SIG-M5 (cell line): Measurements from ENCODE around the gene CD248.
"Not testable (repeated sequence)": the region's sequence is repeated elsewhere in the genome, so short reads cannot be mapped to it uniquely, and the experiment has no call there.

ENCODE experiments used
- DNase-seq: peaks from one replicate; lab custom pipeline; 2025; lab: John Stamatoyannopoulos, UW

Gene CD248

DNA sequence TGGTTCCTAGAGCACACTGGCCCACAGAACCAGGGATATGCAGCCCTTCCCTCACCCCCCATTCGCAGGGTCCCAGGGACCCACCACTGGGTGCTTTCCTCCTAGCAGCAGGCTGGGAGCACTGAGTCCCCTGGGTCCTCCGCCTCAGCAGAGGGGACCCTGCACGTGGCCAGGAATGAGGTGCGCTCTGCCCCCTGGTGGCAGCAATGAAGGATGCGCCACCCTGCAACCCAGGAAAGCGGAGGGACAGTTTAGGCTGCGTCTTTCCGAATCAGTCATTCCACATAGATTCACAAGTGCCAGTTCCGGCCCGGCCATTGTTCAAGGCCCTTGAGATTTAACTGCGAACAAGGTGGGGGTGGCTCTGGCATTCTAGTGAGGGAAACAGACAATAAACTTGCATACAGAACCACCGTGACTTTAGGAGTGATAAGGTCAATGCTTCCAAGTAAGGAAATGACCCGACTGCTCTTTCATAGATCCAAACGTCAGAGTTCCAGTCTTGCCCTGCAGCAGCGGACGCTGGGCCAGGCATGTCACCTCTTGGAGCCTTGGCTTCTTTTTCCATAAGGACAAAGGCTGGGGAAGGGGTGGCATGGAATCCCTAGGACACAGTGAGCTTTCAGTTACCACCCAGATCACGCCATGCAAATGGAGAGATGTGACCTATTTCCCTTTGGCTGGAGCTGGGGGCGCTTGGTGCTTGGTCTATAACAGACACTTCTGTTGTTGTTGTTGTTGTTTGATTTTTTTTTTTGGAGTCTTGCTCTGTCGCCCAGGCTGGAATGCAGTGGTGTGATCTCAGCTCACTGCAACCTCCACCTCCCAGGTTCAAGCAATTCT, 11.7 kb upstream of the CD248 start:
- no peak for DNase-seq

- DNase-seq = no peak
Measured at GRCh38 chr11:66328031-66328301, 11.1 kb upstream of the CD248 start.

- no peak for DNase-seq
Measured at GRCh38 chr11:66327171-66328030, 10.6 kb upstream of the CD248 start.

DNA sequence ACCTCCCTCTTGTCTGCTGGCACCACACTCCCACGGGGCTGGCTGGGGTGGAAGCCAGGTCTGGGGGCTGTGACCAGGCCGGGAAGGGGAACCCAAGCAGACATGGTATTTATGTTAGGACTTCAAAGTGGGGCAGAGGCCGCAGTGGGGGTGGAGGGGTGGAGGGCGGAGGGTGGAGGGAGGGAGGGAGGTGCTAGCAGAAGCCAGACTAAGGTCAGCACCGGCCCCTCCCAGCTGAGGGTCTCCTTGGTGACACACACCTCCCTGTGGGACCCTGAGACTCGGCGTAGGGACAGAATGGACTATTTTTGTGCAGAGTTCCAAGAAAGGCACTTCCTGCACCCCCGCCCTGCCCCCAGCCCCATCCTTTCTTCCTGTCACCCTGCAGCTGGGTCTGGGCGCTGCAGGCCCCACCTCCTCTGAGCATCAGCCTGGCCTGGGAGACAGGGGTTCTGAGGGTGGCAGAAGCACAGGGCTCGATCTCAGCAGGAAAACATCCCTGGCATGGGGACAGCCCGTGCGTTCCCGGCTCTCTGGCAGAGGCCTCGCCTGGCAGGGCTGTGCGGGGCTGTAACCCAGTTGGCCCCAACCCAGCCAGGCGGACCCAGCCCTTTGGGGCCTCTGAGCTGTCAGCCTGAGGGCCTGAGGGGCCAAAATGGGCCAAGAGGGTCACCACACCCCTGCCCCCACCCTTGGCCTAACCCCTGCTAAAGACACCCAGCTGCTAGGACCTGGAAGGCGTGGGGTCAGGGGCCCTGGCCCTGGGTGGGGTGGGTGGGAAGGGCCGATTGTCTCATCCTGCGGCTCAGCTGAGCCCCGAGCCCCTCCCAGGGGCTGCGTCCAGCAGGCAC, 9.6 kb upstream of the CD248 start:
- no peak for DNase-seq

DNA sequence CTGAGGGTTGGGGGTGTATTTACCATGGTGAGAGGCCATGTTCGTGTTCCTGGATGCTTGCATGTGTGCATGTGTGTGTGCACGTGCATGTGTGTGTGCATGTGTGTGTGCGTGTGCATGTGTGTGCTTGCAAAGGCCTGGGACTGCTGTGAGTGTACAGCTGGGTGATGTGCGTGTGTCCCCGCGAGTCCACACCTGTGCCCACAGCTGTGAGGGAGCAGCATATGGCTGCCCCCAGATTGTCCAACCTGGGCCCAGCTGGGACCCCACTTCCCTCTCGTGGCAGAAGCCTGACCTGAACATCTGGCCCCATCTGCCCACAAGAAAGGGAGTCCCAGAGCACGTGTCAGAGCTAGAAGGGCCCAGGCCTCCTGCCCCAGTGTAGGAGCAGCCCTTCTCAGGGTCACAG, 8.4 kb upstream of the CD248 start:
- DNase-seq = no peak

- DNase-seq = no peak
Measured at GRCh38 chr11:66324664-66325063, 7.8 kb upstream of the CD248 start.

DNA sequence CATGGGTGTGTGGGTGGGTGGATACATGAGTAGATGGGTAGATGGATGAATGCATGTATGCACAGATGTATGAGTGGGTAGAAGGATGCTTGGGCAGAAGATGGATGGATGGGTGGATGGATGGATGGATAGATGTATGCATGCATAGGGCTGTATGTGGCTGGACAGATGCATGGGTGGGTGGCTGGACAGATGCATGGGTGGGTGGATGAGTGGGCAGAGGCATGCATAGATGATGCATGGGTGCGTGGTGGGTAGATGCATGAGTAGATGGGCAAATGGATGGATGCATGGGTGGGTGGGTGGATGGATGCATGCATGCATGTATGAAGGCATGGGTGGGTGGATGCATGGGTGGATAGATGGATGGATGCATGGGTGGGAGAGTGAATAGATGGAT, 6.8 kb upstream of the CD248 start:
- no peak for DNase-seq

DNA sequence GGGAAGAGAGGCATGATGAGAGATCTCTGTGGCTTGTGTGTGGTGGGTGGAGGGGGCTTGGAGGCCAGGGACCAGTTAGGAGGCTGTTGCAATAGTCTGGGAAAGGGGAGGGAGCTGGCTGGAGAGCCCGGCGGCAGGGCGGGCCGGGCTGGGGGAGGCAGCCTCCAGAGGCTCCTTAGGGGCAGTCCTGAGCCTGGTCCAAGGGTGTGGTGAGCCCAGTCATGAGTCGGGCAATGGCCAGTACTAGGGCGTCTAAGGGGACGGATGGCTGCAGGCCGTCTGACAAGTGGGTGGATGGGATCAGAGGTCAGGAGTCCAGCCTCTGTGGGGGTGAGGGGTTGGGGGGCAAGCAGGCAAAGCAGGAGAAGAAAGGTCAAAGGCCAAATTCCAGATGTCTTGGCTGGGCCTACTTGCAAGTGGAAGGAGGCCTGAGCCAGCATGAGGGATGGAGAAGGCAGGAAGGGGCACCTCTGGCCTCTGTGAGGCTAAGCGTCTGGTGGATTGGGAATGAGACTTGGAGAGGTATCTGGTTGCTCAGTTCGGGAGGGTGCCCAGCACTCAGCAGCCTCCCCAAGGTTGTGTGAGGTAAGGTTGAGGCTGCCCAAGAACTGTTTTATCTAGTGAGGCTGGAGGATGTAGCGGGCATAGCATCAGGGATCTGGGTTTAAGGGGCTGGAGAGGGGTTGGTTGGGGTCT, 6.0 kb upstream of the CD248 start:
- no peak for DNase-seq

DNA sequence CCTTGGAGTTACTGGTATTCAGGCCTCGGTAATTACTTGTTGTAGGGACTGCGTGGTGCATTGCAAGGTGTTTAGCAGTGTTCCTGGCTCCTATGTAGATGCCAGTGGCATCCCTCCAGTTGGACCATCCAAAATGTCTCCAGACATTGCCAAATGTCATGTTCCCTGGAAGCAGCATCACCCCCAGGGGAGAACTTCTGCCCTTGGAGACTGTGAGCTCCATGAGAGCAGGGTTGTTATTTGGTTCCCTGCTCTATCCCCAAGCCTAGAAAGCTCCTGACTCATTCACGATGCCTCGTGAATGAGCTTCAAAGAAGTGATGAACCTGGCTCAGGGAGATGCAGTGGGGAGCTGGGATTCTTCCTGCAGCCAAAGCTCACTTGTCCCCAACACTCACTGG, 4.8 kb upstream of the CD248 start:
- no peak for DNase-seq

GRCh38 chr11:66320748-66321147, 3.9 kb upstream of the CD248 start:
- DNase-seq = not testable (repeated sequence)

GRCh38 chr11:66320289-66320688, 3.4 kb upstream of the CD248 start:
- DNase-seq = not testable (repeated sequence)

DNA sequence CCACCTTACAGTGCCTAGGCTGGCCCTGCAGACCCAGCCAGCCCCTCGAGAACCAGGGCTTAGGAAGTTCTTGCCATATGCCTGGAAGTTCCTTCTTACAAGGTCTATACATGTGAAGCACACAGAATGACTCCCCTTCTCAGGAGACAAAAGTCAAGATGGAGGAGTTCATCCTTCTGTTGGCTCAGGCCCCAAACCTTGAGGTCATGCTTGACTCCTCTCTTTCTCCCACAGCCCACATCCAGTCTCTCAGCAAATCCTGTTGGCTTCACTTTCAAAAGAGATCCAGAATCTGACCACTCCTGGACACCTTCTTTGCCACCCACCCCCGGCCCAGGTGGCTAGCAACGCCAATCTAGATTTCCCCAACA, 1.7 kb upstream of the CD248 start:
- DNase-seq = no peak

GRCh38 chr11:66317723-66318599, 1.1 kb upstream of the CD248 start:
- peak; percentile 86 for DNase-seq

DNA sequence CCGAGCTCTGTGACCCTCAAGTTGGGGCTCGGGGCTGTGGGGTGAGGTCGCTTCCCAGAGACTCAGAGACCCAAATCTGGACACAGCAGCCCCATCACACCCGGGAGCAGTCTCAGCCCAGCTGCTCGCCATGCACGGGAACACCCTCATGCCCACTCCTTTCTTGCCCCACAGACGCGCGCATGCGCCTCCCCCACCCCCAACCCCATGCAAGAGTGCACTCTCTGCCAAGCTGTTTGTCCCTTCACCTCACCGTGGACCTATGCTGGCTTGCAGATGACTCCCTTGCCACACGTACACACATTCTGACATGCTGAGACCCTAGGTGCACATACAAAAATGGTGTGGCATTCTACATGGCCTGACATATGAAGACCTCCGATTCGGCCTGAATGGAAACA, 478 bp upstream of the CD248 start:
- no peak for DNase-seq

DNA sequence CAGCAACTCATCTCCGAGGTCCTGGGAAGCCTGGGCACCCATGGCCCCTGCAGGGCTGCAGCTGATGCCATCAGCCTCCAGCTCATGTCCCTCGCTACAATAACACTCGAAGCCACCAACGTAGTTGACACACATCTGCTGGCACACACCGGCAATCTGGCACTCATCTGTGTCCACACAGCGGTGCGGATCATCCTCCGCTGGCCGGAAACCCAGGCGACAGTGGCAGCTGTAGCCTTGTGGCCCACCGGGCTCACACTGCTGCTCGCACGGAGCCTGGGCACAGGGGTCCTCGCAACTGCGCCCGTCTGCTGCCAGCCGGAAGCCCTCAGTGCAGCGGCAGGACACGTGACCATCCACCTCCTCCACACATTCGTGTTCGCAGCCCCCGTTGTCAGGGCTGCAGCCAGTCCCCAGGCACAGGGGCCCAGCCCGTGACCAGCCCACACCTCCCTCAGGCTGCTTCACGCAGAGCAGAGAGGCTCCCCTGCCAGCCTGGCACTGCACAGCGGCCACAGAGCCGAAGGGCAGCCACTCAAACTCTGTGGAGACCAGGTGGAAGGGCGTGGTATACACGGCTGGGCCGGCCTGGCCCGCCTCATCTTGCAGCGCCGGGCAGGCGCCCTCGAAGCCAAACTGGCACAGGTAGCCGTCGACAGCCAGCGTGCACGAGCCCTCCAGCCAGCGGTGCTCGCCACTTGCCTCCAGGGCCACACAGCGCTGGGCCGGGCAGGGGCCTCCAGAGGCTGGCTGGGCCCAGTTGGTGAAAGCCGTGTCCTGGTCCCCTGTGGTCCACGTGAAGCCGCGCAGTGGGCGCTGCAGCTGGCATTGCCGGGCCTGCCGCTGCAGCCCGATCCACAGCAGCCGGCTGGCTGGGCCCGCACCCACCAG, 678 bp downstream of the CD248 start:
- DNase-seq = no peak

DNA sequence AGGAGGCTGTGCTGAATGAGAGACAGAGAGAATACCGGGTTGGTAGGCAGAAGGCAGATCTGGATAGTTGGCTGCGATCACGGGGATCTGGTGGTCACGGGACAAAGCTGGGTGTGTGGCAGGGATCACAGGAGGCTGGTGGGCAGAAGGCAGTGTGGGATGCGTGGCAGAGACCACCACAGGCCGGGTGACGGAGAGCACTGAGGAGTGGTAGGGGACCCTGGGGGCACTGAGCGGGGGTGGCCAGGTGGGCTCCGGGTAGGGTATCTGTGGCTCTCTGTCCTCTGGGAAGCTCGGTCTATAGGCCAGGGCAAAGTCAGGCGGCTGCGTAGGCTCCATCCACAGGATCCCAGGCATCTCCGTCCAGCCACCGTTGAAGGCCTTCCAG, 1.4 kb downstream of the CD248 start:
- no peak for DNase-seq

DNA sequence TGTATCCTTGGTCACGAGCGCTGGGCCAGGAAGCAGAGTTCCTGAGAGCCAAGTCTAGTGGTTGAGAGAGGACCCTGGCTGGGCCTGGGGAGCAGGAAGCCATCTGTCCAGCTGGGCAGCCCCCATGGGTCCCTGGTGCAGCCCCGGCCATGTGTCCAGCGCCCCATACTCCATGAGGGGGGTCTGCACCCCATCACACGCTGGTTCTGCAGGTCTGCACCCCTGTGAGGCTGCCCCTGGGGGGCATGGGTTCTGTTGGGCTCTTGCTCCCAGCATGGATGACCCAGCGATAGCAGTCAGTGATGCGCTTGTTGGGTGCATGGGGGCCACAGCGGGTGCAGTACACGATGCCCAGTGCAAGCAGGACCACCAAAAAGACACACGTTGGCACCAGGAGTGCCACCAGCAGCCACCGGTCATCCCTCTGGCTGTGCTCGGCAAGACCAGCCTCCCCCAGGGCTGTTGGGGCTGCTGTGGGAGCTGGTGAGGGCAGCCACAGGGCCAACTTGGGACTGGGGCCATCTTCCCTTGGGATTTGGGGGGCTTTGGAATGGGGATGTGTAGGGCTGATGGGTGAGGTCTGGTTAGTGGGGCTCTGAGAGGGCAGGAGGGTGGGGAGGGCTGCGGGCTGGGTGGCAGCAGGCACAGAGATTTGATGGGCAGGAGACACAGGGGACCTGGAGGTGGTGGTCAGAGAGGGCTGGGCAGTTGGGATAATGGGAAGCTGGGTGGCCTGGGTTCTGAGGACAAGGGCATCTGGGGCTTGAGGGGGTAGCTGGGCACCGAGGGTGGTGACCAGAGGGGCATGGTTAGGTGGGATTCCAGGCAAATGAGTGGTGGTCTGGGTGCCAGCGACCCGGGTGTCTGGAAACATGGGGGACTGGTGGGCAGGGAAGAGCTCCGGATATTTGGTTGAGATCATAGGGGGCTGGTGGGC, 2.0 kb downstream of the CD248 start:
- DNase-seq = no peak

GRCh38 chr11:66314186-66314501, 2.7 kb downstream of the CD248 start:
- DNase-seq = no peak
